ENCODE results near the gene HMG20A. TPM values are rescaled to one million over a fixed set of nuclear protein-coding genes. Genes with fewer than 3 reads are reported as not detected.
A peak's percentile ranks its signal among the peaks of the same experiment; 100 is the strongest.

Gene HMG20A
- total RNA-seq, 6 donors from 2014 or later, result 33.1 to 155 (median 39.3) TPM

DNA sequence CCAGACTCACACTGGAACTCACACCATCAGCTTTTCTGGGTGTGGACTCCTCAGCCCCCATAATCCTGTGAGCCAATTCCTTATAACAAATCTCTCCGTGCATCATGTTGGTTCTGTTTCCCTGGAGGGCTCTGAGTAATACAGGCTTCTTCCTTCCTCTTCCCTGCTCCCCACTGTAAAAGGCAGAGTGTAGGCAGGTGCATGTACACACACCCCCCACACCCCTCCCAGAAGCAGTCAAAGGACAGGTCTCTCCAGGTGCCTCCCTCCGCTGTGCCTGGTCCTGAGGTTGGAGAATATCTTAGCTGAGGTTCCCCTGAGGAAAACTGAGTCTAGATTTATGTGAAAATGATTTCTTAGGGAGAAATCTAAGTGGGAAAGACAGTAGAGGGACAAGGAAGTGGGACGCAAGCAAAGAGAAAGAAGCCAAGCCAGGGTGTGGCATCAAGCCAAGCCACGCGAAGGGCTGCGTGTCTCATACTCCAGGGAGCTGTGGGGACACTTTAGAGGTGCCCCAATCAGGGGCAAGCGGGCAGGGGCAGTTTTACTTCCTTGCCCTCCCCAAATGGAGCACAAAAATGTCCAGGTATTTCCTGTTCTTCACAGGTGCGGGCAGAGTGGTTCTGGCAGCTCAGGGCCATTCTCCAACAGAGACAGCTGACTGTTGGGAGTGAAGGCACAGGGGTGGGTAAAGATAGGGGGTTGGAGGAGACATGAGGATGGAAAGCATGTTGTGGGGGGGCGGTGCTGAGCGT is 86.6 kb downstream of the HMG20A start:
- H3K4me1 ChIP-seq, result peaks cover 41 to 71% (median 52%) of the 10 kb centered on the region in 4 donors
- WGBS, 2 donors, result 25 to 28% methylated on average over 10 of the region's 10 CpGs
- H3K36me3 ChIP-seq, result no peaks in the 10 kb centered on the region
- H3K9me3 ChIP-seq, result no peaks in the 10 kb centered on the region
- peak overlapping the region in 2 of 4 donors; percentile 2 to 4 for H3K4me3 ChIP-seq
- no peaks in the 10 kb centered on the region for H3K27me3 ChIP-seq
- peak overlapping the region; percentile 80 to 88 (median 84) for H3K27ac ChIP-seq
- ATAC-seq (ENCODE audit: low FRiP score in 2 of 2) (peak; percentile 49 to 64), DNase-seq (peak in 1 of 2 donors; percentile 72)
- no peak for TF ChIP-seq POLR2A (IDR thresholded peaks at IDR 0.05)
- no peak for TF ChIP-seq EP300 (IDR thresholded peaks at IDR 0.05)

DNA sequence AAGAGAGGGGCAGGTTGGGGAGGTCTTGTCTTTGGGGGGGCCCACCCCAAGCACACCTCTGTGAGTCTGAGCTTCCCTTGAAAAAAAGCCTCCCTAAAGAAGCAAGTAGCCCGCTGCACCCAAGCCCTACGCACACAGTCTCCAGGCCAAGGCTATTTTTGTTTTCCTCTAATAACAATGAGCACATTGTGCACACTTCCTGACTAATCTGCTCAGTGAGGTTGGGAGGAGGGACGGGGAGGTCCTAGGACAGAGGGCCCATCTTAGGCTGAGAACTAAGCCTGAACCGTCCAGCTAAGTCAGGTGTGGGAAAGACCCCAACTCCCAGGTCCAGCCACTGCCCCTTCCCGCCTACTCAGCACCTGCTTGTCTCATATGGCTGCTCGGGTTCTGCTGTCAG is 87.2 kb downstream of the HMG20A start:
- Histone ChIP-seq H3K27ac (peak overlapping the region; percentile 80 to 88 (median 84)), H3K4me3 (peak overlapping the region in 2 of 4 donors; percentile 2 to 4), H3K9me3 (no peaks in the 10 kb centered on the region), H3K36me3 (no peaks in the 10 kb centered on the region), H3K27me3 (no peaks in the 10 kb centered on the region), H3K4me1 (peaks cover 41 to 71% (median 52%) of the 10 kb centered on the region in 4 donors)
- 33 to 40% methylated on average over 6 of the region's 6 CpGs for WGBS, 2 donors
- DNase-seq (no peak), ATAC-seq (ENCODE audit: low FRiP score in 2 of 2) (peak; percentile 70 to 73)
- TF ChIP-seq EP300 (IDR thresholded peaks at IDR 0.05), result no peak
- TF ChIP-seq POLR2AphosphoS5 (IDR thresholded peaks at IDR 0.05), result no peak
- TF ChIP-seq, protein P1, sequence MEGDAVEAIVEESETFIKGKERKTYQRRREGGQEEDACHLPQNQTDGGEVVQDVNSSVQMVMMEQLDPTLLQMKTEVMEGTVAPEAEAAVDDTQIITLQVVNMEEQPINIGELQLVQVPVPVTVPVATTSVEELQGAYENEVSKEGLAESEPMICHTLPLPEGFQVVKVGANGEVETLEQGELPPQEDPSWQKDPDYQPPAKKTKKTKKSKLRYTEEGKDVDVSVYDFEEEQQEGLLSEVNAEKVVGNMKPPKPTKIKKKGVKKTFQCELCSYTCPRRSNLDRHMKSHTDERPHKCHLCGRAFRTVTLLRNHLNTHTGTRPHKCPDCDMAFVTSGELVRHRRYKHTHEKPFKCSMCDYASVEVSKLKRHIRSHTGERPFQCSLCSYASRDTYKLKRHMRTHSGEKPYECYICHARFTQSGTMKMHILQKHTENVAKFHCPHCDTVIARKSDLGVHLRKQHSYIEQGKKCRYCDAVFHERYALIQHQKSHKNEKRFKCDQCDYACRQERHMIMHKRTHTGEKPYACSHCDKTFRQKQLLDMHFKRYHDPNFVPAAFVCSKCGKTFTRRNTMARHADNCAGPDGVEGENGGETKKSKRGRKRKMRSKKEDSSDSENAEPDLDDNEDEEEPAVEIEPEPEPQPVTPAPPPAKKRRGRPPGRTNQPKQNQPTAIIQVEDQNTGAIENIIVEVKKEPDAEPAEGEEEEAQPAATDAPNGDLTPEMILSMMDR (IDR thresholded peaks at IDR 0.05), result no peak
- no peak for TF ChIP-seq POLR2A (IDR thresholded peaks at IDR 0.05)

DNA sequence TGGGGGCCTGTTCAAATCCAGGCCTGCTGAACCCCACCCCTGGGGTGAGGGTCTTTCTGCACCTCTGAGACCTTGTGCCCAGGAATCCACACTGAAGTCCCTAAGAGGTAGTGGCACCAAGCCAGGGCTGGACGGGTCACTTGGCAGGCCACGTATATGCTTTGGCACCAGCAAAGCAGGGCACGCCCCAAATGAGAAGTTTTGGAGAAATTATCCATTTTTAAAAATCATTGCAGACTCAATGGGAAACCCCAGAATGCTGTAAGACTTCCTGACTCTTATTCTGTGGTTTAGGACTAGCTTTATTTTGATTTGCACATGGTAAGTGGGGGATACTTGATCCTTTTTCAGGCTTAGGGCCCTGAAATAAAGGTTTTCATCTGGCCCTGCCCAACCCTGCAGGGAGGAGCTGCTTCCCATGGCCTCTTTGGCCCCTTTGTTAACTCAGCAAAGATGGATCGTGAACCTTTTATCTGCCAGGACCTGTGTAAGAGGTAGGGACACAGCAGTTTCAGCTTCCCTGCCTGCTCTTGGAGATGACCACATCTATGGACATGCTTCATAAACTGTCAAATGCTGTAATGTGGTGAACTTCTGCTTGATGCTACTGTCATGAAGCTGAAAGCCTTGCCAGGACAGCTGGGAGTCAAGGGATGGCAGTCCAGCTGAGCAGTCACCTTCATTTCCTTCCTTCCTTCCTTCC is 88.0 kb downstream of the HMG20A start:
- no peak overlapping the region for H3K4me3 ChIP-seq
- H3K27me3 ChIP-seq, result no peaks in the 10 kb centered on the region
- H3K27ac ChIP-seq, result peak overlapping the region; percentile 80 to 88 (median 84)
- peak in 1 of 2 donors; percentile 60 for DNase-seq
- no peaks in the 10 kb centered on the region for H3K9me3 ChIP-seq
- 21 to 34% methylated on average over 2 to 4 of the region's 4 CpGs for WGBS, 2 donors
- TF ChIP-seq POLR2A (IDR thresholded peaks at IDR 0.05), result no peak
- TF ChIP-seq, protein P1 (IDR thresholded peaks at IDR 0.05), result no peak
- TF ChIP-seq EP300 (IDR thresholded peaks at IDR 0.05), result no peak
- TF ChIP-seq POLR2AphosphoS5 (IDR thresholded peaks at IDR 0.05), result no peak
- ATAC-seq (ENCODE audit: low FRiP score in 2 of 2), result peak in 1 of 2 donors; percentile 31
- H3K36me3 ChIP-seq, result no peaks in the 10 kb centered on the region
- peaks cover 41 to 68% (median 51%) of the 10 kb centered on the region in 4 donors for H3K4me1 ChIP-seq

GRCh38 chr15:77510066-77511057 is 89.7 kb downstream of the HMG20A start:
- Histone ChIP-seq H3K9me3 (no peaks in the 10 kb centered on the region), H3K27ac (no peak overlapping the region), H3K27me3 (no peaks in the 10 kb centered on the region), H3K36me3 (no peaks in the 10 kb centered on the region), H3K4me1 (peaks cover 34 to 52% (median 44%) of the 10 kb centered on the region in 4 donors), H3K4me3 (no peak overlapping the region)
- 76 to 87% methylated on average over 8 to 11 of the region's 11 CpGs for WGBS, 2 donors
- ATAC-seq (ENCODE audit: low FRiP score in 2 of 2) (no peak), DNase-seq (peak in 1 of 2 donors; percentile 38)
- TF ChIP-seq EP300 (IDR thresholded peaks at IDR 0.05) (no peak), POLR2A (IDR thresholded peaks at IDR 0.05) (no peak), POLR2AphosphoS5 (IDR thresholded peaks at IDR 0.05) (no peak)
- TF ChIP-seq, protein P1 (IDR thresholded peaks at IDR 0.05), result no peak
